GM03348 (cell line): ENCODE results near the gene PLCH2.

Experiments used
- DNase-seq: peaks from one replicate; pipeline ENCODE4 v3.0.0; 2012; ENCODE audit warnings: low spot score

The PLCH2 gene

GRCh38 chr1:2479618-2480017 is 3.5 kb downstream of the PLCH2 start:
- DNase-seq: no peak

DNA sequence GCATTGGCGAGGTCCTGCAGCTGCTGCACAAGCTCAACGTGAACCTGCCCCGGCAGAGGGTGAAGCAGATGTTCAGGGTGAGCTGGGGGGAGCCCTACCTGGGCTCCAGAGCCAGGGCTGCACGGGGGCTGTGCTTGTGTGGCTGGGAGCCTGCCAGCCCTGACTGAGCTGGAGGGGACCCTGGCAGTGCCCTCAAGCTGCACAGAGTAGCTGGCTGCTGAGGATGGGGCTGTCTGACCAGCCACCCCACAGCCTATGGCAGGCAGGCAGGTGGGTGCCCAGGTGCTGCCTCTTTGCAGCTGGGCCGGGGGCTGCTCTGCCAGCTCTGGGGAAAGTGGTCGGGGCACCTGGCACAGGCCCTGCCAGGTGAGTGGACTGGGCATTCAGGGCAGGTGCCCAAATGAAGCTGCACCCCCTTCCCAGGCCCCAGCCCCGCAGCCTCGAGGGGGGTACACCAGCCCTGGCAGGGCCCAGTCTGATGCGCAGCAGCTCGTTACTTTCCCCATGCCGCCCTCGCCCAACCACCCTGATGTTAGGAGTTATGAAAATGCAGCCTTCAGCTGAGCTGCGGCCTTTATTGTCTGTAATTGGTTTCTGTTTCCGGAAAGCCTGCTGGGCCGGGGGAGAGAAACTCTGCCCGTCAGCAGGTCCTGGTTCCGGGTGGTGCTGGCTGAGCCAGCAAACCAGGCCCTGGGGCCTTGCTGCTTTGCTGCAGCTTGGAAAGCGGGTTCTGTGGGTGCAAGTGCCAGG is 4.3 kb downstream of the PLCH2 start:
- no peak for DNase-seq

GRCh38 chr1:2480986-2481364 is 4.9 kb downstream of the PLCH2 start:
- no peak for DNase-seq

DNA sequence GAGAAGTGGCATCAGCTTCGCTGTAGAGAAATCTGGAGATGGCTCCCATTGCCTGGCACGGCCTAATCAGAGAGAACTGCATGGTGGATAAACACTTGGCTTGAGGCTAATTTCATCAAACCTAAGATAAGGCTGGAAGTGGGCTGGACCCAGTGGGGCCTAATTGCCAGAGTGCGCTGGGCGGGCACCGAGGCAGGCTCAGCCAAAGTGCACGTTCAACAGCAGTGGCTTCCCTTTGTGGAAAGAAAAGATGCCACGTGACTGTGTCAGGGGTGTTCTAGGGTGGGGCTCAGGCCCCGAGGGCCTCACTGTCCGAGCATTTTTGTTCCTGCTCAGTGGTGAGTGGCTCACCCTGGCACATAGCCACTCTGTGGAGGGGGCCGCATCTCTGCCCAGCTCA is 5.8 kb downstream of the PLCH2 start:
- DNase-seq: no peak

DNA sequence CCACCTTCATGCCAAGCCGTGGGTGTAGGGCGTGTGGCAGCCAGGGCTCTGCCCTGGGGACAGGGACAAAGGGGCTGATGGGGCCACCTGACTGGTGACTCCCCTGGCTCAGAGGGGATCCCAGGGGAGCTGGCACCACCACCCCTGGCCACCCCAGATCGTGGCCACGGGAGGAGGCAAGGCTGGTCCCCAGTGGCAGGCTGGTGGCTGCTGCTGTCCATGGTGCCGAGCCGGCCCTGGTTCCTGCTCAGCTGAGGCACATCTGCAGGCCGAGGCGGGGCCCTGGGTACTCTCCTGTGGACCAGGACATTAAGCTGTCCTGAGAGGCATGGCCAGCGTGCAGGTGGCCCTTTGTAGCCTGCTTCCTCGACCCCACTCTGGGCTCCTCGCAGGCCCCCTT is 6.5 kb downstream of the PLCH2 start:
- no peak for DNase-seq

- DNase-seq: no peak
Observed at GRCh38 chr1:2483026-2483425, 6.9 kb downstream of the PLCH2 start.

GRCh38 chr1:2483970-2484369 is 7.9 kb downstream of the PLCH2 start:
- no peak for DNase-seq

GRCh38 chr1:2486041-2486440 is 10.0 kb downstream of the PLCH2 start:
- no peak for DNase-seq

GRCh38 chr1:2486558-2486957 is 10.5 kb downstream of the PLCH2 start:
- DNase-seq: no peak

DNA sequence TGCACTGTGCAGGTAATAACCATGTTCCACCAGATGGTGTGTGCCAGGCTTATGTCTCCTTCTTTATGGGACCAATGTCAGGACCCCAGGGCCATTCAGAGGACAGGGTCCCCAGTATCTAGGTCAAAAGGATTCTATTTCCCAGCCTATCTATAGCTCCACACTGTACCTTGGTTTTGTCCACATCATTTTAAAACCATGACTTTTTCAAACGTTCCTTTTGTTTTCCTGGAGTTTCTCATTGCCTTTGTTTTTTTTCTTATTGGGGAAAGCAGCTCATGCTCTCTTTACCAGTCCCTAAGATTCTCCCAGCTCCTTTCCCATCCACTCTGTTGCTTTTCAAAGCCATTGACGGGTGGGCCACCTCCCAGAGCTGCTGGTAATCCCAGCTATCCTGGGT is 12.6 kb downstream of the PLCH2 start:
- no peak for DNase-seq

DNA sequence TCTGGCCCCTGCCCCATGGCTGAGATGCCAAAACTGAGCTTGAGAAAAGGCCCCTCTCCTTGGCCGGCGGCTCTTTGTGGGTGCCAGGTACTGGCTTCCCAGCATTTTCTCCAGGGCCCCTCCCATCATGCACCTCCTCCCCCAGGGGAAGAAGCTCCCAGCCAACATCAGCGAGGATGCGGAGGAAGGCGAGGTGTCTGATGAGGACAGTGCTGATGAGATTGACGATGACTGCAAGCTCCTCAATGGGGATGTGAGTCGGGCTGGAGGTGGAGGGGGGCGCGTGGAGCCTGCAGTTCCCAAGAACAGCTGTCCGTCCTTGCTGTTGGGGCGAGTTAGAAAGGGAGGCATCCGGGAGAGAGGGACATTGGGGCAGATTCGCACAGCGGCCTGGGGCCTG is 13.5 kb downstream of the PLCH2 start:
- no peak for DNase-seq

DNA sequence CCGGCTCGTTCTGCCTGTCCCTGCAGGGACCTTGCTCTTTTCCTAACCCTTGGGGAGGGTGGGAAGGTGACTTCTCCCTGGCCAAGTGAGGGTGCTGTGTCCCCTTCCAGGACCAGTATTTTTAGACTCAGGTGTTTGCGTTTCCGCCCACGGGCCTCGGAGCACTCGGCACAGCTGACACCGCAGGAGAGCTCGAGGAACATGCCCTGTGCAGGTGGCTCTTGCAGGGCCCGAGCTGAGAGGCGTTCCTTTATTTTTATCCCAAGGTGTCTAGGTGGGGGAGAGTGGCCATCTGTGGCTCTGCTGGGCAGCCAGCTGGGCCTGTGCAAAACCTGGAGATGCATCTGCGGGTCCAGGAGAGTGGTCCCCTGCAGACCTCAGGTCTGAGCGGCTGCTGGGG is 16.0 kb downstream of the PLCH2 start:
- no peak for DNase-seq

GRCh38 chr1:2493218-2493617 is 17.1 kb downstream of the PLCH2 start:
- DNase-seq: no peak

- DNase-seq: no peak
Observed at GRCh38 chr1:2493691-2494322, 17.7 kb downstream of the PLCH2 start.

DNA sequence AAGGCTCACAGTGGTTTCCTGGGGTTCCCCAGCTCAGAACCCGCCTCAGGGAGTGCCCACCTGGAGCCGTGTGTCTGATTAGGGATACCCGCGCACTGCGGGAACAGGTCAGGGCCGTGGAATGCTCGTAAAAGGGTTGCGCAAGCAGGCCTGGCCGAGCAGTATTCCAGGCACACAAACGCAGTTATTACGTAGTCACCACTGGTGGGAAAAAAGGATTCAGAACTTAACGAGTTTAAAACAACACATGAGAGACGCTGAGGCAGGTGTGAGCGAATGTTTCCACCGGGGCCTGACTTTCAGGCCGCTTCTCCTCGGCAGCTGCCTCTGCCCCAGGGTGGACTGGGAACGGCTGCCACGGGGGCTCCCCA is 18.2 kb downstream of the PLCH2 start:
- peak; percentile 76 for DNase-seq

DNA sequence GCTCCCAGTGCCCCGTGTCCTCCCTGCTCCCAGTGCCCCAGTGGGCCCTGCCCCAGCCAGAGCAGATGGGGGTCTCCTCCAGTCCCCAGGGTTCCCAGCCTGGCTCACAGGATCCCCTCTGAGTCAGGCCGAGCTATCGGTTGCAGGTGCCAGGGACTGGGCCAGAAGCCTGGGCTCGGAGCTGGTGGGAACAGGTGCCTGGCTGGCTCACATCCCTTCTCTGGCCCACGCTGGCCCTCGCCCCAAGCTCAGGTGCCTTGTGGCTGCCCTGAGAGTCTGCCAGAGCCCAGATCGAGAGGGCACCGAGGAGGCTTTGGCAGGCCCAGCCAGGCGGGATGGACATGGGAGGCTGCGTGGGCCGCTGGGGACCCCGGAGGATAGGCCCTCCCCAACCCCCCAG is 18.9 kb downstream of the PLCH2 start:
- DNase-seq: no peak

GRCh38 chr1:2495546-2495945 is 19.5 kb downstream of the PLCH2 start:
- no peak for DNase-seq

DNA sequence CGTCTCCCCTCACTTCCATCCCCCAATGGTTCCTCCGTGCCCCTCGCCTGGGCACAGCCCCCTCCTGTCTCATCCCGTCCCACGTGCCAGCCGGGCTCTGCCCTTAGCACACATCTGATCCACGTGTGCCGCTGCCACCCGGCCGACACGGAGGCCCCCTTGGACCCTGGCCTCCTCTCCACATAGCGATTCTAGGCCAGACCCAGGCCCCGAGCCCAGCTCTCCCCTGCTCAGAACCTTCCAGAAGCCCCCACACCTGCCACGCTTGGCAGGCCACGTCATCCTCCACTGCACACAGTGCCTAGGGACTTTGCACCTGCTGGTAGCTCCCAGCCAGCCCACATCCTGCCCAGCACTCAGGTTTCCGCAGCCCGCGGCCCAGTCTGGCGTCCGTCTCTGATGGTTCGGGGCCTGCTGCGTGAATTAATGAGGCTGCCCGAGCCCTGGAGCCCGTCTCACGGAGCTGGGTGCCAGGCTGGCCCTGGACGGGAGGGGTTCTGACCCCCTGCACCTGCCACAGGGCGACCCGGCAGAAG is 20.1 kb downstream of the PLCH2 start:
- DNase-seq: no peak

- DNase-seq: no peak
Observed at GRCh38 chr1:2496746-2497145, 20.7 kb downstream of the PLCH2 start.

DNA sequence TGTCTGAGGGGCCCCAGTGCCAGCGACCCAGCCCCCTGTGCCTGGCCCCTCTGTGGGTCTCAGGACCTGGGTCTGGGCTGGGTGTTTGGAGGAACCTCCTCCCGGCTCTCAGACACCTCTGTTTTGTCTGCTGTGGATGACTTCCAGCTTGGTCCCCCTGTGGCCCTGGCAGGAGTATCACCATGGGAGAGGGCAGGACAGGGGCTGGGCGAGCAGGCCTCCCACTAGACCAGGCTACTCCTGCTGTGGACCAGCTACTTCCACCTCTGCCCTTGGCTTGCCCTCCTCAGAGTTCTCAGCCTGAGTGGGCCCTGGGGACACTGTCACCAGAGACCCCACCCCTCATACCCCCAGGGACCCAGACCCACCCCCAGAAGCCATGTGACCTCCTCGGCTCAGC is 21.8 kb downstream of the PLCH2 start:
- no peak for DNase-seq

GRCh38 chr1:2498648-2499047 is 22.6 kb downstream of the PLCH2 start:
- no peak for DNase-seq

GRCh38 chr1:2499260-2499659 is 23.2 kb downstream of the PLCH2 start:
- no peak for DNase-seq

DNA sequence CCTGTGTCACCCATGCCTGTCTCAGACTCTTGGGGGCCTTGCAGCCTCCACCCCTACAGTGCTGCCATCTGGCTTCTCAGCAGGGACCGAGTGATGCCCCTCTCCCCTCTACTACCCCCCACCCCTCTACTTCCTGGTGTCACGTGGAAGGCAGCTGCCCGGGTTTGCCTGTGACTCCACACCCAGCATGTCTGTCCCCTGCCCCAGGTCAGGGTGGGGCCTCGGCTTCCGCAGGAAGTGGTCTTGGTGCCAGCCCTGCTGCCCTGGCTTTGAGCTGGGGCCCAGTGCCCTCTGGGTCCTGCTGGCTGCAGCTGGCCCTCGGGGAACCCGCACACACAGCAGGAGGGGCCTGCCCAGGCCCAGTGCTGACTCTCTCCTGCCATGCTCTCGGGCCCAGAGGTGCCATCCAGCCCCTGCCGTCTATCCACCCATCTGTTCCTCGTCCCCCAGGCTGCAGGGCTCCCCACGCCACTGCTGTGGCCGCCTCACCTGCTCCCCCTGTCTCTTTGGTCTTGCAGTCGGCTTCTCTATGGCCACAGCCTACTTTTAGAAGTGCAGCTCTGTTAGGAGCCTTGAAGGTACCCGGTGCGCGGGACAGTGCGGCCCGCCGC is 24.0 kb downstream of the PLCH2 start:
- no peak for DNase-seq
